GM12873 (cell line): ENCODE data around the gene ADSL.

Experiments
- CTCF ChIP-seq: IDR thresholded peaks from 2 replicates; pipeline ENCODE4 v1.5.1; 2012; ENCODE audit warnings: low read depth, mild to moderate bottlenecking, moderate library complexity, low read length, control low read depth; ENCODE audit not compliant: insufficient read depth; ENCODE audit errors: missing control alignments

Gene ADSL

GRCh38 chr22:40426594-40427333 lies 80.5 kb downstream of the ADSL start:
- no peak for TF ChIP-seq CTCF

- TF ChIP-seq CTCF: no peak
Measured at GRCh38 chr22:40428796-40429195, 82.5 kb downstream of the ADSL start.

GRCh38 chr22:40429481-40429880 lies 83.2 kb downstream of the ADSL start:
- TF ChIP-seq CTCF: no peak

- TF ChIP-seq CTCF: no peak
Measured at GRCh38 chr22:40430991-40431390, 84.7 kb downstream of the ADSL start.

GRCh38 chr22:40432157-40432556 lies 85.9 kb downstream of the ADSL start:
- no peak for TF ChIP-seq CTCF

- no peak for TF ChIP-seq CTCF
Measured at GRCh38 chr22:40432625-40433024, 86.3 kb downstream of the ADSL start.

- no peak for TF ChIP-seq CTCF
Measured at GRCh38 chr22:40433416-40434090, 87.3 kb downstream of the ADSL start.
